GM23248 (cell line): ENCODE measurements around the gene CEP350. TPM values are rescaled to one million over a fixed set of nuclear protein-coding genes. Genes with fewer than 3 reads are reported as not detected.
A peak's percentile ranks its signal among the peaks of the same experiment; 100 is the strongest.
"Not testable (repeated sequence)": the region's sequence is repeated elsewhere in the genome, so short reads cannot be mapped to it uniquely, and the experiment has no call there.

Source experiments
- DNase-seq: peaks from one replicate; pipeline ENCODE4 v3.0.0-alpha.2; 2015
- H2AFZ ChIP-seq: fragments of 200-600 bp; sonication (generic); 2 replicates; pipeline ENCODE4 v1.6.1; 2016; ENCODE audit warnings: antibody characterized with exemption
- H3F3A ChIP-seq: fragments of 200-600 bp; sonication (generic); 2 replicates; pipeline ENCODE4 v1.6.1; 2016; ENCODE audit warnings: mild to moderate bottlenecking, antibody characterized with exemption, mixed run types; ENCODE audit not compliant: insufficient read depth
- H3K27ac ChIP-seq: fragments of 200-600 bp; sonication (generic); 2 replicates; pipeline ENCODE4 v1.5.1; 2016; ENCODE audit warnings: mild to moderate bottlenecking
- H3K27me3 ChIP-seq: fragments of 200-600 bp; sonication (generic); replicated peaks from 2 replicates; pipeline ENCODE4 v1.6.1; 2016; ENCODE audit warnings: mild to moderate bottlenecking; ENCODE audit not compliant: insufficient read depth
- H3K36me3 ChIP-seq: fragments of 200-600 bp; sonication (generic); 2 replicates; pipeline ENCODE4 v1.6.1; 2016; ENCODE audit warnings: low read depth, mild to moderate bottlenecking
- H3K4me1 ChIP-seq: fragments of 200-600 bp; sonication (generic); 2 replicates; pipeline ENCODE4 v1.6.1; 2016; ENCODE audit warnings: mild to moderate bottlenecking; ENCODE audit not compliant: insufficient read depth
- H3K4me2 ChIP-seq: fragments of 200-600 bp; sonication (generic); one replicate; pipeline ENCODE4 v1.6.1; 2016; ENCODE audit warnings: mild to moderate bottlenecking; ENCODE audit not compliant: unreplicated experiment
- H3K4me3 ChIP-seq: fragments of 200-600 bp; sonication (generic); 2 replicates; pipeline ENCODE4 v1.5.1; 2016; ENCODE audit warnings: mild to moderate bottlenecking
- H3K79me2 ChIP-seq: fragments of 200-600 bp; sonication (generic); 2 replicates; pipeline ENCODE4 v1.6.1; 2016; ENCODE audit warnings: mild to moderate bottlenecking; ENCODE audit not compliant: insufficient read depth
- H3K9ac ChIP-seq: fragments of 200-600 bp; sonication (generic); 2 replicates; pipeline ENCODE4 v1.6.1; 2016; ENCODE audit warnings: mild to moderate bottlenecking
- H3K9me2 ChIP-seq: fragments of 200-600 bp; sonication (generic); 2 replicates; pipeline ENCODE4 v1.6.1; 2016; ENCODE audit warnings: mixed run types, mild to moderate bottlenecking, moderate library complexity; ENCODE audit not compliant: insufficient read depth
- H3K9me3 ChIP-seq: fragments of 200-600 bp; sonication (generic); one replicate; pipeline ENCODE4 v1.6.1; 2017; ENCODE audit warnings: low read depth
- H4K20me1 ChIP-seq: fragments of 200-600 bp; sonication (generic); 2 replicates; pipeline ENCODE4 v1.6.0; 2016; ENCODE audit not compliant: insufficient read depth
- EZH2 ChIP-seq: fragments of 200-600 bp; sonication (generic); IDR thresholded peaks from 2 replicates; pipeline ENCODE4 v1.6.1; 2018; ENCODE audit warnings: antibody characterized with exemption, mild to moderate bottlenecking; ENCODE audit not compliant: insufficient read depth, poor library complexity, severe bottlenecking
- EZH2phosphoT487 ChIP-seq: fragments of 200-600 bp; sonication (generic); IDR thresholded peaks from 2 replicates; pipeline ENCODE4 v1.6.1; 2018; ENCODE audit warnings: antibody characterized with exemption, moderate library complexity, mild to moderate bottlenecking, low read depth; ENCODE audit not compliant: insufficient read depth
- WGBS, 2 experiments: methylation state at CpG; one replicate each; pipeline ENCODE4 v1.1.6; 2015 to 2017; ENCODE audit warnings: low lambda C conversion rate in 2 of 2, low coverage in 1 of 2; ENCODE audit errors: missing lambda C conversion rate in 2 of 2; 5-methylcytosine and 5-hydroxymethylcytosine counted together
- in situ Hi-C: fragments of 300-500 bp; cut with MboI; formaldehyde crosslinking; loops from 2 replicates; pipeline ENCODE4 v1.15.0; 2020
- polyA plus RNA-seq: library from polyadenylated mRNA; unstranded; fragments of >200 nt; fragmentation: Nextera tagmentation; extraction: Ambion mirVana; gene quantifications from 2 replicates; pipeline ENCODE4 v1.2.1, GENCODE V29; 2016
- total RNA-seq: library from RNA; depleted of rRNA; stranded (reverse); fragments of >200 nt; shearing (Covaris generic); gene quantifications from 2 replicates; pipeline ENCODE4 v1.2.3, GENCODE V29; 2014

Gene CEP350
- total and polyA plus RNA-seq, 2 experiments from 2014 or later: 14.9 to 81.3 TPM

DNA sequence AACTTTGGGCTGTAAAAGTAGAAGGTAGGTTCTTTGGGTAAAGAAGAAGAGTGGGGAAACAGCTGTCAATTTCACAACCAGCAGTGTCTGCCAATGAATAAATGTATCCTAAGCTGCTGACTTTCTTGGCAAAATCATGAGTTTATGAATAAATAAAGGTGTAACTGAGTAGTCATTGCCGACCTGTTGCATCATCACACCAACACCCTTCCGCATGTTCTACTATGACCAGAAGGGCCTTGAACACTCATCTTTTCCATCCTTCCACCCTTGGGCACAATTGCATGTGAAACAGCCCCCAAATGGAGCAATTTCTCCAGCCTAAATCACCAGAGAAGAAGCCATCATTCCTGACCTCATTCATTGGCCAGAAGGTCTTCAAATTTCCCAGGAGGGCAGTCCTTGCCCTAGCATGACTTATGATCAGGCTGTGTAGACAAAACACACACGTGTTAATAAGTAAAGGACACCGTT, 168.9 kb downstream of the CEP350 start:
- in situ Hi-C loops: no loop called here
- no peaks in the 10 kb centered on the region for H3K36me3 ChIP-seq
- 68 to 72% methylated on average over 4 of the region's 4 CpGs for WGBS, 2 experiments
- no peaks in the 10 kb centered on the region for H3K9me2 ChIP-seq
- no peak overlapping the region for H3K4me2 ChIP-seq
- no peak overlapping the region for H3K4me3 ChIP-seq
- H3K79me2 ChIP-seq: no peaks in the 10 kb centered on the region
- H3K9ac ChIP-seq: no peak overlapping the region
- H3K4me1 ChIP-seq: no peaks in the 10 kb centered on the region
- DNase-seq: peak; percentile 68
- H3F3A ChIP-seq: 0 out of 2 replicates have a peak, but pooled peaks cover 6% of the 10 kb centered on the region
- no peak overlapping the region for H2AFZ ChIP-seq
- H3K27me3 ChIP-seq: no peaks in the 10 kb centered on the region
- H4K20me1 ChIP-seq: no peaks in the 10 kb centered on the region
- H3K27ac ChIP-seq: no peak overlapping the region
- TF ChIP-seq EZH2phosphoT487: no peak
- TF ChIP-seq EZH2: no peak
- H3K9me3 ChIP-seq: no peaks in the 10 kb centered on the region

- TF ChIP-seq EZH2phosphoT487 (no peak), EZH2 (no peak)
- Histone ChIP-seq H3K4me3 (no peak overlapping the region), H3K4me2 (no peak overlapping the region), H3K9ac (no peak overlapping the region), H3K27ac (no peak overlapping the region), H2AFZ (no peak overlapping the region), H3K27me3 (no peaks in the 10 kb centered on the region), H3F3A (peaks cover 12% of the 10 kb centered on the region), H4K20me1 (no peaks in the 10 kb centered on the region), H3K36me3 (no peaks in the 10 kb centered on the region), H3K9me2 (no peaks in the 10 kb centered on the region), H3K79me2 (no peaks in the 10 kb centered on the region), H3K9me3 (no peaks in the 10 kb centered on the region), H3K4me1 (peaks cover 14% of the 10 kb centered on the region)
- no peak for DNase-seq
- WGBS, 2 experiments: 67 to 68% methylated on average over 2 of the region's 2 CpGs
- in situ Hi-C loops: no loop called here
Observed at GRCh38 chr1:180130651-180131050, 176.0 kb downstream of the CEP350 start.

- no peaks in the 10 kb centered on the region for H3K9me2 ChIP-seq
- DNase-seq: peak; percentile 91
- 25 to 36% methylated on average over 5 of the region's 5 CpGs for WGBS, 2 experiments
- TF ChIP-seq EZH2: no peak
- no peak for TF ChIP-seq EZH2phosphoT487
- H3K4me3 ChIP-seq: no peak overlapping the region
- 0 out of 2 replicates have a peak overlapping the region, but pooled peaks have one; percentile 9 for H3K9ac ChIP-seq
- H3K27ac ChIP-seq: peak overlapping the region; percentile 58
- no peaks in the 10 kb centered on the region for H4K20me1 ChIP-seq
- in situ Hi-C loops: no loop called here
- no peaks in the 10 kb centered on the region for H3K27me3 ChIP-seq
- H3K9me3 ChIP-seq: no peaks in the 10 kb centered on the region
- H3F3A ChIP-seq: peaks cover 18% of the 10 kb centered on the region
- peak overlapping the region; percentile 25; the same call in 1 of the 2 replicates for H2AFZ ChIP-seq
- peaks cover 20% of the 10 kb centered on the region for H3K4me1 ChIP-seq
- H3K36me3 ChIP-seq: no peaks in the 10 kb centered on the region
- no peaks in the 10 kb centered on the region for H3K79me2 ChIP-seq
- H3K4me2 ChIP-seq: no peak overlapping the region
Observed at GRCh38 chr1:180131510-180131909, 176.9 kb downstream of the CEP350 start.

GRCh38 chr1:180133193-180133592, 178.6 kb downstream of the CEP350 start:
- 82 to 85% methylated on average over 1 of the region's 1 CpG for WGBS, 2 experiments
- Histone ChIP-seq H3K4me1 (peaks cover 24% of the 10 kb centered on the region), H3F3A (peaks cover 27% of the 10 kb centered on the region), H3K9ac (no peak overlapping the region), H3K27ac (no peak overlapping the region), H3K9me2 (no peaks in the 10 kb centered on the region), H3K27me3 (no peaks in the 10 kb centered on the region), H4K20me1 (no peaks in the 10 kb centered on the region), H3K4me3 (no peak overlapping the region), H3K36me3 (no peaks in the 10 kb centered on the region), H3K79me2 (no peaks in the 10 kb centered on the region), H3K9me3 (no peaks in the 10 kb centered on the region), H3K4me2 (no peak overlapping the region), H2AFZ (no peak overlapping the region)
- in situ Hi-C loops: no loop called here
- DNase-seq: no peak
- no peak for TF ChIP-seq EZH2phosphoT487
- TF ChIP-seq EZH2: no peak

DNA sequence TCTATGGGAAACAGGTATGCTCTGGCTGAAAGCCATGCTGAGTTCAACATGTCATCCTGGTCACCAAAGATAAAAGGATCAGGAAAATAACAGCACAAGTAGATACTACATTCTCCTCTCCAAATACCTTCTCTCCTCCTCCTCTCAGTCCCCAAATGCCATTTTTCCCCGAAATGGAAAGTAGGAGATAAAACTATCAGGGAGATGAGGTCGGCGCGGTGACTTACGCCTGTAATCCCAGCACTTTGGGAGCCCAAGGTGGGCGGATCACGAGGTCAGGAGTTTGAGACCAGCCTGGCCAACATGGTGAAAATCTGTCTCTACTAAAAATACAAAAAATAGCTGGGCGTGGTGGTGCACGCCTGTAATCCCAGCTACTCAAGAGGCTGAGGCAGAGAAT, 179.1 kb downstream of the CEP350 start:
- DNase-seq, H4K20me1 ChIP-seq, H3K9me2 ChIP-seq, H2AFZ ChIP-seq, H3K36me3 ChIP-seq, H3K79me2 ChIP-seq, in situ Hi-C loops, H3K4me3 ChIP-seq, H3K9me3 ChIP-seq, H3K9ac ChIP-seq, H3K27ac ChIP-seq, H3K4me2 ChIP-seq, H3K27me3 ChIP-seq: not testable (repeated sequence)
- 78 to 80% methylated on average over 9 of the region's 9 CpGs for WGBS, 2 experiments
- Histone ChIP-seq H3K4me1 (peaks cover 24% of the 10 kb centered on the region), H3F3A (peaks cover 27% of the 10 kb centered on the region)
